Activated CD8-positive, alpha-beta T cell treated with anti-CD3 and anti-CD28 coated beads for 36 hours (primary cell): ENCODE measurements around the gene MFAP2. TPM values are rescaled to one million over a fixed set of nuclear protein-coding genes. Genes with fewer than 3 reads are reported as not detected.

Experiments used
- ATAC-seq: fragments of 200-7000 bp; cut with Tn5 transposase; one replicate; pipeline ENCODE4 v1.10.0; 2021; ENCODE audit warnings: mild to moderate bottlenecking, moderate library complexity
- CTCF ChIA-PET: fragments of 350-600 bp; sonication (Branson Sonifier 250); formaldehyde crosslinking; loops from one replicate; lab custom pipeline; 2021; ENCODE audit warnings: antibody characterized with exemption; lab: Charles Lee
- POLR2A ChIA-PET: fragments of 350-600 bp; sonication (Branson Sonifier 250); formaldehyde crosslinking; loops from one replicate; lab custom pipeline; 2021; ENCODE audit warnings: antibody characterized with exemption; lab: Charles Lee
- DNase-seq: peaks from one replicate; pipeline ENCODE4 v3.0.0-alpha.2; 2020
- H3K27ac Mint-ChIP-seq: one replicate; pipeline ENCODE4 v1.8.0; 2021; ENCODE audit warnings: mild to moderate bottlenecking, mixed read lengths
- H3K27me3 Mint-ChIP-seq: one replicate; pipeline ENCODE4 v1.8.0; 2021; ENCODE audit warnings: mixed read lengths
- H3K36me3 Mint-ChIP-seq: one replicate; pipeline ENCODE4 v1.8.0; 2021; ENCODE audit warnings: low read depth, mixed read lengths
- H3K4me1 Mint-ChIP-seq: one replicate; pipeline ENCODE4 v1.8.0; 2021; ENCODE audit warnings: low read depth, mixed read lengths
- H3K4me3 Mint-ChIP-seq: one replicate; pipeline ENCODE4 v1.8.0; 2021; ENCODE audit warnings: mild to moderate bottlenecking, moderate library complexity, mixed read lengths
- H3K9me3 Mint-ChIP-seq: one replicate; pipeline ENCODE4 v1.8.0; 2021; ENCODE audit warnings: mixed read lengths
- CTCF ChIP-seq: fragments of 200-600 bp; IDR thresholded peaks from one replicate; pipeline ENCODE4 v1.8.0; 2022; ENCODE audit warnings: antibody characterized with exemption, mild to moderate bottlenecking
- intact Hi-C: fragments of 100-400 bp; cut with micrococcal nuclease; formaldehyde crosslinking; loops from one replicate; pipeline ENCODE4 v1.10.0; 2022
- total RNA-seq, 2 experiments: library from RNA; stranded (reverse); gene quantifications; one replicate each; pipeline ENCODE4 v1.2.3, GENCODE V29; 2021

The MFAP2 gene
- total RNA-seq, 2 experiments from 2014 or later = not detected

GRCh38 chr1:17027403-17027802, 47.0 kb upstream of the MFAP2 start:
- no peaks in the 10 kb centered on the region for H3K4me1 Mint-ChIP-seq
- H3K36me3 Mint-ChIP-seq = peaks cover 16% of the 10 kb centered on the region
- ChIA-PET POLR2A (interaction anchor here (1.0 kb wide), 1 partner anchor 11 kb away, joined by 3 read pairs; no protein-coding TSS in a partner anchor), CTCF (interaction anchor here (0.9 to 1.0 kb wide), 2 partner anchors 19 to 20 kb away, joined by 3 read pairs; no protein-coding TSS in a partner anchor)
- H3K27me3 Mint-ChIP-seq = no peaks in the 10 kb centered on the region
- ATAC-seq = no peak
- intact Hi-C loops = no loop called here
- TF ChIP-seq CTCF = no peak
- no peak overlapping the region for H3K27ac Mint-ChIP-seq
- no peak overlapping the region for H3K4me3 Mint-ChIP-seq
- no peaks in the 10 kb centered on the region for H3K9me3 Mint-ChIP-seq
- DNase-seq = no peak

- Mint-ChIP-seq H3K27ac (peak overlapping the region; percentile 36), H3K4me3 (no peak overlapping the region), H3K27me3 (no peaks in the 10 kb centered on the region), H3K36me3 (peaks cover 24% of the 10 kb centered on the region), H3K9me3 (no peaks in the 10 kb centered on the region), H3K4me1 (no peaks in the 10 kb centered on the region)
- DNase-seq (no peak), ATAC-seq (no peak)
- ChIA-PET POLR2A (interaction anchor here (0.6 kb wide), 1 partner anchor 43 kb away, joined by 5 read pairs; no protein-coding TSS in a partner anchor), CTCF (no interaction called here)
- TF ChIP-seq CTCF = no peak
- intact Hi-C loops = no loop called here
Measured at GRCh38 chr1:17024721-17025120, 44.3 kb upstream of the MFAP2 start.

- Mint-ChIP-seq H3K27ac (no peak overlapping the region), H3K4me3 (no peak overlapping the region), H3K27me3 (no peaks in the 10 kb centered on the region), H3K36me3 (peaks cover 31% of the 10 kb centered on the region), H3K4me1 (peaks cover 8% of the 10 kb centered on the region), H3K9me3 (no peaks in the 10 kb centered on the region)
- ChIA-PET CTCF (interaction anchor here (1.0 to 1.4 kb wide), 3 partner anchors 10 to 13 kb away, joined by 3 read pairs; no protein-coding TSS in a partner anchor), POLR2A (no interaction called here)
- DNase-seq (no peak), ATAC-seq (no peak)
- intact Hi-C loops = no loop called here
- no peak for TF ChIP-seq CTCF
Measured at GRCh38 chr1:17023573-17023972, 43.2 kb upstream of the MFAP2 start.

GRCh38 chr1:17023102-17023501, 42.7 kb upstream of the MFAP2 start:
- no peak for ATAC-seq
- POLR2A ChIA-PET = interaction anchor here (1.1 kb wide), 1 partner anchor 29 kb away, joined by 3 read pairs; no protein-coding TSS in a partner anchor

More at GRCh38 chr1:17023102-17023501, 42.7 kb upstream of the MFAP2 start:
- no peak for DNase-seq
- no peaks in the 10 kb centered on the region for H3K27me3 Mint-ChIP-seq
- H3K27ac Mint-ChIP-seq = peak overlapping the region; percentile 10
- peaks cover 8% of the 10 kb centered on the region for H3K4me1 Mint-ChIP-seq
- H3K36me3 Mint-ChIP-seq = peaks cover 30% of the 10 kb centered on the region
- intact Hi-C loops = no loop called here
- CTCF ChIA-PET = interaction anchor here (1.0 to 1.4 kb wide), 3 partner anchors 10 to 13 kb away, joined by 3 read pairs; no protein-coding TSS in a partner anchor
- H3K4me3 Mint-ChIP-seq = no peak overlapping the region
- no peaks in the 10 kb centered on the region for H3K9me3 Mint-ChIP-seq
- TF ChIP-seq CTCF = no peak
